NOMO-1 treated with DMSO at 0.1 percent for 48 hours (cell line): ENCODE measurements around the gene ADAMTSL5.
"Not testable (repeated sequence)": the region's sequence is repeated elsewhere in the genome, so short reads cannot be mapped to it uniquely, and the experiment has no call there.

Source experiments
- DNase-seq: peaks from one replicate; lab custom pipeline; 2025; ENCODE audit not compliant: unreplicated experiment; lab: John Stamatoyannopoulos, UW

Gene ADAMTSL5

GRCh38 chr19:1481893-1482360 lies 30.9 kb downstream of the ADAMTSL5 start:
- DNase-seq: no peak

GRCh38 chr19:1481224-1481892 lies 31.5 kb downstream of the ADAMTSL5 start:
- no peak for DNase-seq

DNA sequence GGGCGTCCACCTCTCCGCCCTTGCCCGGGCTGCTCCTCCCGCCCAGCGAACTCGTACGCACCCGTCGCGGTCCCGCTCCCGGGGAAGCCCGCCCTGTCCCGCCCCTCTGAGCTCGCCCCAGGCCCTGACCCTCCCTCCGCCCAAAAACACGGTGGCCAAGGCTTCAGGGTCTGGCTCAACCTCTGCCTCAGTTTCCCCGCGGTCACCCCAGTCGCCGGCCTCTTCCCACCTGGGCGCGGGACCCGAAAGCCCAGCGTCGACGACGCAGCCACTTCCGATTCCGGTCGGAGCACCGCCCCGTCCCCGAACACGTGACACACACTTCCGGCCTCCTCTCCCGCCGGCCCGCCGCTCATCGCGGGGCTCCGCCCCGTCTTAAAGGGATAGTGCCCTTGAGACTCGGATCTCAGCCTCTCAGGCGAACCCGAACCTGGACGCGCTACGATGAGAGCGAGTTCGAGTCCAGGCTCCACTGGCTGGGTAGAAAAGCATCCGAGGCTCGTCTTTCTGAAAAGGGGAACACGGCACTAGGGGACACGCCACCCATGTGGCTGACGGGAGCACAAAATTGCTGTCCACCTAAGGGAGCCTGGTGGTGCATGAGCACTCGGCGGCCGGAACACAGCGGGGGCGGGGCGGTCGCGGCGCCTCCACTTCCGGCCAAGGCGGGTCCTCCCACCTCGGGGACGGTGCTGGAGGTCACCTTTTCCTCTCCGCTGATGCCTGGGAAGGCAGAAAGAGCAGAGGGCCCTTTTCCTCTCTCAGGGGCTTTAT lies 33.7 kb downstream of the ADAMTSL5 start, which contains the start of gene C19orf25:
C19orf25 (minus strand) TSS at position 282 of the 774 bp plus-strand sequence. CDS start 312 bp downstream, outside the sequence.
- peak; percentile 93 for DNase-seq

- DNase-seq: not testable (repeated sequence)
These were observed 35.8 kb downstream of the ADAMTSL5 start for GRCh38 chr19:1477056-1477455.

DNA sequence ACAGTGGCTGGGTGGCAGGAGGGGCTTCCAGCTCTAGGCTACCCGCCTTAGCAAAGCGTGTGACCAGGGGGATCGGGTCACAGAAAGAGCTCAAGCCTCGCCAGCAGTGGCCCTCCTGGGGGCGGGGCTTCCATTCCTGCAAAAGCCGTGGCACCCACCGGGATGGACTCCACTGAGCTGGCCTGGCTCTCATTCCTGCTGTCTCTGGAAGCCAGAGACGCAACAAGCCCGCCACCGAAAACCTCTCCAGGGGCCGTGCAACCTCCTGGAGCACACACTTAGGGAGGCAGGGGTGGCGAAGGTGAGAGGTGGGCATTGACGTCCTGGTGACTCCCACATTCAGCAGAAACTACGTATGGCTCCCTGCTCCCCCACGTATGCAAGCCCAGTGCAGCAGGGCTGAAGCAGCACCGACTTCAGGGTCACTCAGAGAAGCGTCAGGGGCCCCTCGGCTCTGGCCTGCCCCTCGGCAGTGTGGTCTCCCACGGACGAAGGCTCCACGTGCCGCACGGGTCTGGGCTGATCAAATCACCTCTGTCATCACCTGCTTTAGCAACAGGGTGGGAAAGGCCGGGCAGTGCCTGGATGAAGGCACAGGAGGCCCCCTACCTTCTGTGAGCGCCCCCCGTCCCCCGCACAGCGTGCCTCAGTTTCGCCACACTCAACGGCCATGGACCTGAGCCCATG lies 36.9 kb downstream of the ADAMTSL5 start:
- no peak for DNase-seq

DNA sequence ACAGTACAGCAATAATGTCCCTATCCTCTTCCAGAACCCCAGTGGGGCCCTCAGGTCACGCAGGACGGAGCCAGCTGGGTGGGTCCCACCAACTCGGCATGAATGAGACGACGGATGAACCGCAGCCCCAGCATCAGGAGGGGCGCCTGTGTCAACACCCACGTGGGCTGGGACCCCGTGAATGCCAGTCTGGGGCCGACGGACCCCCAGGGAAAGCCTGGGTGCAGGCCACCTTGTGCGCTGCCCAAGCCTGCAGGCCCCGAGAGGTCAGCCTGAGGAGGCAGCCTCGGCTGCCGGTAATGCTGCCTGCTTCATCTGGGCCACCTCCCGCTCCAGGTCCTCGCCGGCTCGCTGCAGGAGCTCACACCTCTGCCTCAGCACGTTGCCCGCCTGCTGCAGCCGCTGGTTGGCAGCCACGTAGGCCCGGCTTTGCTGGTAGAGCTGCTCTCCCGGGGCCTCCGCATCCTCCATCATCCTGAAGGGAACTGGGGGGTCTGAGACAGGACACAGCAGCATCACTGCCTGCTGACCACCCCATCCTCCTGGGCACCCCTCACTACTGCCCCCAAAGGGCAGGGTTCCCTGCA lies 38.0 kb downstream of the ADAMTSL5 start:
- no peak for DNase-seq

DNA sequence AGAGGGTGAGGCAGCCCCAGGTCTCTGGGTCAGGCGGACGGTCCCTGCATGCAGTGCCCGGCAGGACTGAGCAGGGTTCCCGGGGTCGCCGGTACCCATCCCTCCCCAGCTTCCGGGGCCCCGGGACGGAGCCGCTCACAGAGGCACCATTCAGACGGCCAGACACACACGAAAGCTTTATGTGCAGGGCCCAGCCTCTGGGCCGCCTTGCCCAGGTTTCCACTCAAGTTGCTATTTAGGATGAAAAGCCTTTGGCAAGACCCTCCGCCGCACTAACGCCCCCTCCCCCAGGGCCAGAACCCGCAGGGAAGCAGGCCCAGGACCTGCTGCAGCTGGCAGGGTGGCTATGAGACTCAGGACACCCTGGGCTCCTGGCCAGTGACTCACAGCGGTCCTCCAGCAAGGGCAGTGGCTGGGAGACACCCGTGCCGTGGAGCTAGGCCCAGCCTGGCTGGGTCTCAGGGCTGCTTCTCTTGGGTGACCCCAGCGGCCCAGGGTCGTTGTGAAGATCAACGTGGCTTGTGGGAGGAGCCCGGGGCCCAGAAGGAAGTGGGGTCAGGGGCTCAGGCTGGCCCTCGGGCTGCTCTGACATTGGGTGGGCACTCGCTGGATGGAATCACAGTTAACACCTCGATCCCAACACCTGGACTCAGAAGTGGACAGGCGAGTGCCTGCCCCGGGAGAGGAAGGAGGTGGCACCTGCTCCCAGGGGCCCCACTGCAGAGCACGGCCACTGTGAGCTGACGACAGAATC lies 38.6 kb downstream of the ADAMTSL5 start:
- no peak for DNase-seq

- no peak for DNase-seq
These were observed 39.6 kb downstream of the ADAMTSL5 start for GRCh38 chr19:1473085-1473851.

DNA sequence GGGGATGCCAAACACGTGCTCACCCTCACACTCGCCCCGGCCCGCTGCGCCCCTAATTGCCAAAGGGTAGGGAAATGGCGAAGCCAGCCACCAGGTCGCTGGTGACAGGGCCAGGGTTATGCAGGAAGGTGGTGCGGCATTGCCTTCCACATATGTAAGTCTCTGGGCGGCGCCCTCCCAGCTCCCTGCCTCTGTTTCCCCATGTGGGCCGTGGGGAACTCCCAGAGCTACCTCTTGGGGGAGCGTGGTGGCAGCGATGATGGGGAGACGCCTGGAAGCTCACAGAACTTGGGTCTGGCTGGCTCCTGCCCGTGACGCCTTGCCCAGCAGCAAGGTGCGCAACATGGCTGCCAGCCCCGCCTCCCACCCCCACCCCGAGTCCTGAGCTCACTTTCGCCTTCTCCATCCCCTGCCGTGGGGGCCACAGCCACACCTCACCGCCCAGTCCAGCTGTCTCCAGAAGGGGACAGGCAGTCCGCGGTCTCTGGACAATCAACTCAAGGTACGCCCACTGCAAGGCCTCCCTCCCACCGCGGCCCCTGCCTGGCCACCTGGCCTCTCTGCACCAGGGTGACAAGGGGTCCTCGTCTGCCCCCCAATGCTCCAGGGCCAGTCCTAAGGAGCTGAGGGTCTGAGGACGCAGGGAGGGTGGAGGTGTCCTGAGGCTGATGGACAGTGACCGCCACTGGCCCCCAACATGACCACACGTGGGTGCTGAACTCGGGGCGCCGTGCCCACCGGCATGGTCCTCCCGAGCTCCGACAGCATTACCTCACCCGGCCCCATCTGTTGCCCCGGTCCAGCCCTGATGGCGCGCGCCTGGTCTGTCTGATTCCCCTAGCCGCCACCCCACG lies 40.4 kb downstream of the ADAMTSL5 start:
- DNase-seq: no peak

- DNase-seq: no peak
These were observed 41.2 kb downstream of the ADAMTSL5 start for GRCh38 chr19:1471515-1472160.

- no peak for DNase-seq
These were observed 41.8 kb downstream of the ADAMTSL5 start for GRCh38 chr19:1471010-1471514.

DNA sequence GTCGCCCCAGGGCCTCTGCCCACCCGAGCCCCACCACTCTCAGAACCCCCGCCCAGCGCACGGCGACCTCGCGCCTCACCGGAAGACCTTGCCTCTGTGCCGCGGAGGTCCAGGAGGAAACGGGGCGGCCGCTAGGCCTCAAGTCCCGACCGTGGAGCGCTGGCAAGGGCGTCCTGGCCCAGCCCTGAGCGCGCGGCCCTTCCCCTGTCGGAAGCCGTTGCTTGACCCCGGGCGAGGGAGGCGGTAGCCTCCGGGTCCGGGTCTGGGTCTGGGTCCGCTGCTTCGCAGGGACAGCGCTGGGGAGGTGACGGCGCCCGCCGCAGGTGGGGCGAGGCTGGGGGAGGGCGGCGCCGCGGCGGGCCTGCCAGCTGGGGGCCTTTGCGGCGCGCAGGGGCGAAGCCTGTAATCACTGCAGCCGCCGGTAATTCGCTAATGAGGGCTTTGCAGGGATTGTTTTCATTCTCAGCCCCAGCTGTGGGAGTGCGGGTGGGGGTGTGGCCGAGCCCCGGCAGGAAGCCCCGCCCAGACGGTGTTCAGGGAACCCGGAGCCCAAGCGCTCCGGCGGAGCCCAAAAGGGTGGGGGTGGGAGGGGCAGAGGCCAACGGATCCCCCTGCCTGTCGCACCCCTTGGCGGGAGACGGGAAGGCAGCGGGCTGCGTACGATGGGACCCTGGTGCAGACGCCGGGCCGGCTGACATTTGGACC lies 42.4 kb downstream of the ADAMTSL5 start:
- no peak for DNase-seq

GRCh38 chr19:1470055-1470304 lies 42.8 kb downstream of the ADAMTSL5 start:
- DNase-seq: no peak

DNA sequence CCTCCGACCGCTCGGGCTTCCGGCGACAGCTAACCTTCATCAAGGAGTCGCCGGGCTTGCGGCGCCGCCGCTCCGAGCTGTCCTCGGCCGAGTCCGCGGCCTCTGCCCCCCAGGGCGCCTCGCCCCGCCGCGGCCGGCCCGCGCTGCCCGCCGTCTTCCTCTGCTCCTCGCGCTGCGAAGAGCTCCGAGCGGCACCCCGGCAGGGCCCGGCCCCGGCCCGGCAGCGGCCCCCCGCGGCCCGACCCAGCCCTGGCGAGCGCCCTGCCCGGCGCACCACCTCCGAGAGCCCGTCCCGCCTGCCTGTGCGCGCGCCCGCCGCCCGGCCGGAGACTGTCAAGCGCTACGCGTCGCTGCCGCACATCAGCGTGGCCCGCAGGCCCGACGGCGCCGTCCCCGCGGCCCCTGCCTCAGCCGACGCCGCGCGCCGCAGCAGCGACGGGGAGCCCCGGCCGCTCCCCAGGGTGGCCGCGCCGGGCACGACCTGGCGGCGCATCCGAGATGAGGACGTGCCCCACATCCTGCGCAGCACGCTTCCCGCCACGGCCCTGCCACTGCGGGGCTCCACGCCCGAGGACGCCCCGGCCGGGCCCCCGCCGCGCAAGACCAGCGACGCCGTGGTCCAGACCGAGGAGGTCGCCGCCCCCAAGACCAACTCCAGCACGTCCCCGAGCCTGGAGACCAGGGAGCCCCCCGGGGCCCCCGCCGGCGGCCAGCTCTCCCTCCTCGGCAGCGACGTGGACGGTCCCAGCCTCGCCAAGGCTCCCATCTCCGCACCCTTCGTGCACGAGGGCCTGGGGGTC lies 43.4 kb downstream of the ADAMTSL5 start:
- DNase-seq: no peak

DNA sequence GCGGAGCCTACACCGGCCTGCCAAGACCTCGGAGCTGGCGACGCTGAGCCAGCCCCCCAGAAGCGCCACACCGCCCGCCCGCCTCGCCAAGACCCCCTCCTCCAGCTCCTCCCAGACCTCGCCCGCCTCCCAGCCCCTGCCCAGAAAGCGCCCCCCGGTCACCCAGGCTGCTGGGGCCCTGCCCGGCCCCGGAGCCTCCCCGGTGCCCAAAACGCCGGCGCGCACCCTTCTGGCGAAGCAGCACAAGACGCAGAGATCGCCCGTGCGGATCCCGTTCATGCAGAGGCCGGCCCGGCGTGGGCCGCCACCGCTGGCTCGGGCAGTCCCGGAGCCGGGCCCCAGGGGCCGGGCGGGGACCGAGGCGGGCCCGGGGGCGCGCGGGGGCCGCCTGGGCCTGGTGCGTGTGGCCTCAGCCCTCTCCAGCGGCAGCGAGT lies 44.0 kb downstream of the ADAMTSL5 start:
- no peak for DNase-seq

DNA sequence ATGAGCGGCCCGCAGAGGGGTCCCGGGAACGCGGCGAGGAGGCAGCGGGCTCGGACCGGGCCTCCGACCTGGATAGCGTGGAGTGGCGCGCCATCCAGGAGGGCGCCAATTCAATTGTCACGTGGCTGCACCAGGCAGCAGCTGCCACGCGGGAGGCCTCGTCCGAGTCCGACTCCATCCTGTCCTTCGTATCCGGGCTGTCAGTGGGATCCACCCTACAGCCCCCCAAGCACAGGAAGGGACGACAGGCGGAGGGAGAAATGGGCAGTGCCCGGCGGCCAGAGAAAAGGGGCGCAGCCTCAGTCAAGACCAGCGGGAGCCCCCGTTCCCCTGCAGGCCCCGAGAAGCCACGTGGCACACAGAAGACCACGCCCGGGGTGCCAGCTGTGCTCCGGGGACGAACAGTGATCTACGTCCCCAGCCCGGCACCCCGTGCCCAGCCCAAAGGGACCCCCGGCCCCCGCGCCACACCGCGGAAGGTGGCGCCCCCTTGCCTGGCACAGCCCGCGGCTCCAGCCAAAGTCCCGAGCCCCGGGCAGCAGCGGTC lies 44.5 kb downstream of the ADAMTSL5 start:
- no peak for DNase-seq
